Spleen (tissue), 11 donors: ENCODE measurements around the gene AGPAT4. TPM values are rescaled to one million over a fixed set of nuclear protein-coding genes. Genes with fewer than 3 reads are reported as not detected.
A peak's percentile ranks its signal among the peaks of the same experiment; 100 is the strongest.

ENCODE experiments used
- DNase-seq: peaks from one replicate; pipeline ENCODE4 v3.0.0-alpha.2; 2020
- H3K27ac ChIP-seq, 8 donors: fragments of 200-600 bp; sonication (generic) in 7 of 8; 1 replicate in 4 of 8; 2 replicates in 4 of 8; pipeline versions ENCODE4 v1.5.0 to v1.8.0; 2016 to 2021; ENCODE audit warnings: inconsistent platforms in 4 of 8, mild to moderate bottlenecking in 4 of 8, moderate library complexity in 1 of 8
- H3K27me3 ChIP-seq, 7 donors: fragments of 200-600 bp; sonication (generic) in 6 of 7; replicated peaks in 1 of 7; 1 replicate in 4 of 7; 2 replicates in 3 of 7; pipeline versions ENCODE4 v1.5.0 to v1.8.0; 2016 to 2021; ENCODE audit warnings: inconsistent platforms in 3 of 7, mild to moderate bottlenecking in 1 of 7
- H3K36me3 ChIP-seq, 6 donors: fragments of 200-600 bp; sonication (generic) in 5 of 6; 1 replicate in 4 of 6; 2 replicates in 2 of 6; pipeline versions ENCODE4 v1.5.0 to v1.8.0; 2016 to 2021; ENCODE audit warnings: inconsistent platforms in 2 of 6
- H3K4me1 ChIP-seq, 6 donors: fragments of 200-600 bp; sonication (generic) in 5 of 6; 1 replicate in 3 of 6; 2 replicates in 3 of 6; pipeline versions ENCODE4 v1.5.0 to v1.8.0; 2016 to 2021; ENCODE audit warnings: inconsistent platforms in 3 of 6
- H3K4me3 ChIP-seq, 8 donors: fragments of 200-600 bp; sonication (generic) in 7 of 8; 1 replicate in 4 of 8; 2 replicates in 4 of 8; pipeline versions ENCODE4 v1.5.0 to v1.8.0; 2016 to 2021; ENCODE audit warnings: inconsistent platforms in 4 of 8, mild to moderate bottlenecking in 4 of 8, moderate library complexity in 2 of 8
- H3K9me3 ChIP-seq, 8 donors: fragments of 200-600 bp; sonication (generic) in 7 of 8; 1 replicate in 4 of 8; 2 replicates in 4 of 8; pipeline versions ENCODE4 v1.5.0 to v1.8.0; 2016 to 2021; ENCODE audit warnings: inconsistent platforms in 4 of 8
- CTCF ChIP-seq, 11 experiments: fragments of 200-600 bp in 7 of 11; fragments of 450-650 bp in 4 of 11; sonication (generic) in 4 of 11; IDR thresholded peaks in 8 of 11; conservative IDR thresholded peaks in 3 of 11; 1 replicate in 7 of 11; 2 replicates in 4 of 11; pipeline versions ENCODE4 v1.4.0 to v1.8.0; 2016 to 2021; ENCODE audit warnings: antibody characterized with exemption in 11 of 11, inconsistent platforms in 4 of 11, mild to moderate bottlenecking in 1 of 11
- POLR2A ChIP-seq, 3 donors: fragments of 450-650 bp; IDR thresholded peaks; one replicate each; pipeline ENCODE4 v1.5.1; 2017; ENCODE audit warnings: antibody characterized with exemption in 3 of 3, mild to moderate bottlenecking in 1 of 3
- POLR2AphosphoS5 ChIP-seq, 3 donors: sonication (generic); formaldehyde crosslinking; IDR thresholded peaks; one replicate each; pipeline ENCODE4 v1.5.1; 2017; ENCODE audit warnings: antibody characterized with exemption in 3 of 3
- WGBS, 5 donors: extraction: QIAGEN DNeasy Blood & Tissue Kit in 3 of 5; methylation state at CpG; one replicate each; pipeline versions ENCODE4 v1.1.5 to v1.1.7; 2013 to 2018; 5-methylcytosine and 5-hydroxymethylcytosine counted together
- intact Hi-C: fragments of 100-400 bp; cut with DNase I; formaldehyde crosslinking; loops from one replicate; pipeline ENCODE4 v1.15.0; 2023; ENCODE audit warnings: low total_unique reads
- polyA plus RNA-seq, 3 donors: library from polyadenylated mRNA; stranded (reverse); fragments of 200-250 nt; gene quantifications; one replicate each; pipeline ENCODE4 v1.2.1, GENCODE V29; 2013
- total RNA-seq, 7 donors: library from RNA; depleted of rRNA in 3 of 7; stranded (reverse); fragments of >200 nt in 3 of 7; fragmentation: NEBNext Ultra II Directional in 4 of 7; extraction: Animal tissue kit (Norgen Biotek cat#: 25700) in 4 of 7; gene quantifications; one replicate each; pipeline versions ENCODE4 v1.1.0 to v1.2.1, GENCODE V29; 2016 to 2021
- donor health status: healthy with polysubstance abuse.
- donor health status: DM: no; HTN: no; CAD: no; lungs with moderate emphysema.
- donor health status: DM: no; HTN: no; CAD: no.
- donor health status: Bipolar disorder and iron deficiency.
- donor health status: healthy.
- donor health status: DM: no; HTN: no; CAD: no.
- donor health status: DM: yes; HTN: yes; CAD: no.

AGPAT4 gene
- total and polyA plus RNA-seq, 10 donors, result 0.80 to 16.8 (median 8.4) TPM

DNA sequence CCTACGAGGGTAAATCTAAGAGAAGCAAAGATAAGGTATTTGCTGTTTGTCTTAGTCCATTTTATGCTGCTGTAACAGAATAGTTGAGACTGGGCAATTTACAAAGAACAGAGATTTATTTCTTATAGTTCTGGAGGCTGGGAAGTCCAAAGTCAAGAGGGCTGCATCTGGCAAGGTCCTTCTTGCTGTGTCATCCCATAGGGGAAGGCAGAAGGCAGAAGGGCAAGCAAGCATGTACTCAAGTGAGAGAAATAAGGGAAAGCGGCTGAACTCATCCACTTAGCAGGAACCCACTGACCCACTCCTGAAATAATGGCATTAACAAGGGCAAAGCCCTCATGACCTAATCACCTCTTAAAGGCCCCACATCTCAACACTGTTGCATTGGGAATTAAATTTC is 102.7 kb downstream of the AGPAT4 start:
- TF ChIP-seq POLR2A (IDR thresholded peaks at IDR 0.05) (no peak), CTCF (IDR thresholded peaks at IDR 0.05 in 8 of 11, conservative IDR thresholded peaks at IDR 0.05 in 3 of 11) (no peak), POLR2AphosphoS5 (IDR thresholded peaks at IDR 0.05) (no peak)
- peaks cover 0 to 8% (median 0%) of the 10 kb centered on the region in 8 donors for H3K9me3 ChIP-seq
- intact Hi-C loops, result no loop called here
- peaks cover 0 to 2% (median 0%) of the 10 kb centered on the region in 6 donors for H3K36me3 ChIP-seq
- WGBS, 5 donors, result 89 to 93% (median 91%) methylated on average over 2 of the region's 2 CpGs
- H3K27me3 ChIP-seq, result no peaks in the 10 kb centered on the region
- no peak overlapping the region for H3K4me3 ChIP-seq
- no peak for DNase-seq
- peaks cover 0 to 27% (median 15%) of the 10 kb centered on the region in 6 donors for H3K4me1 ChIP-seq
- H3K27ac ChIP-seq, result no peak overlapping the region

DNA sequence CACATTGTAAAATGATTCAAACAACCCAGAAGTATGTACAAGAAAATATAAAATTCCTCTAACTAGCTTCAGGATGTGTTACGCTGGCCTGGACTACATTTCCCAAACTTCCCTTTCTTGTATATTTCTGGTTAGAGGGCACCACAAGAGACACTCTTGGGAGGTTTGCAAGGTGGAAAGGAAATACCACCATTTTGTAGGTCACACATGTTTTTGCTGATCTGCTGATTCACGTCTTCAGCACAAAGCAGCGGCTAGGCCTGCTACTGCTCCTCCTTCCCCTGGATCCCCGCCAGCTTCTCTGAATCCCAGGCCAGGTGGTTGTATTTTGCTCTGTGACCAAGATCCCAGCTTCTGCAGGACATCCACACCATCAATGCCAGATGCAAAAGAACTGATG is 104.2 kb downstream of the AGPAT4 start:
- 51 to 67% (median 59%) methylated on average over 4 of the region's 4 CpGs for WGBS, 5 donors
- H3K4me1 ChIP-seq, result peaks cover 0 to 27% (median 15%) of the 10 kb centered on the region in 6 donors
- H3K27me3 ChIP-seq, result no peaks in the 10 kb centered on the region
- H3K9me3 ChIP-seq, result peaks cover 0 to 8% (median 0%) of the 10 kb centered on the region in 8 donors
- intact Hi-C loops, result no loop called here
- H3K27ac ChIP-seq, result peak overlapping the region in 1 of 8 donors; percentile 27
- peaks cover 0 to 18% (median 3%) of the 10 kb centered on the region in 6 donors for H3K36me3 ChIP-seq
- DNase-seq, result no peak
- TF ChIP-seq POLR2AphosphoS5 (IDR thresholded peaks at IDR 0.05) (no peak), POLR2A (IDR thresholded peaks at IDR 0.05) (no peak), CTCF (IDR thresholded peaks at IDR 0.05 in 8 of 11, conservative IDR thresholded peaks at IDR 0.05 in 3 of 11) (no peak)
- no peak overlapping the region for H3K4me3 ChIP-seq

- H3K4me1 ChIP-seq, result peaks cover 0 to 27% (median 15%) of the 10 kb centered on the region in 6 donors
- H3K27me3 ChIP-seq, result no peaks in the 10 kb centered on the region
- peaks cover 0 to 8% (median 0%) of the 10 kb centered on the region in 8 donors for H3K9me3 ChIP-seq
- intact Hi-C loops, result no loop called here
- no peak overlapping the region for H3K4me3 ChIP-seq
- H3K27ac ChIP-seq, result no peak overlapping the region
- H3K36me3 ChIP-seq, result peaks cover 0 to 24% (median 3%) of the 10 kb centered on the region in 6 donors
- no peak for DNase-seq
- 85 to 96% (median 88%) methylated on average over 2 of the region's 2 CpGs for WGBS, 5 donors
- no peak for TF ChIP-seq CTCF (IDR thresholded peaks at IDR 0.05 in 8 of 11, conservative IDR thresholded peaks at IDR 0.05 in 3 of 11)
- TF ChIP-seq POLR2AphosphoS5 (IDR thresholded peaks at IDR 0.05), result no peak
- no peak for TF ChIP-seq POLR2A (IDR thresholded peaks at IDR 0.05)
These were observed 104.8 kb downstream of the AGPAT4 start for GRCh38 chr6:161169035-161169434.

- WGBS, 5 donors, result 83 to 88% (median 86%) methylated on average over 14 of the region's 14 CpGs
- peaks cover 0 to 27% (median 15%) of the 10 kb centered on the region in 6 donors for H3K4me1 ChIP-seq
- H3K9me3 ChIP-seq, result peaks cover 0 to 7% (median 0%) of the 10 kb centered on the region in 8 donors
- H3K27me3 ChIP-seq, result no peaks in the 10 kb centered on the region
- no peak overlapping the region for H3K27ac ChIP-seq
- H3K4me3 ChIP-seq, result no peak overlapping the region
- no peak for DNase-seq
- H3K36me3 ChIP-seq, result peaks cover 0 to 31% (median 3%) of the 10 kb centered on the region in 6 donors
- TF ChIP-seq CTCF (IDR thresholded peaks at IDR 0.05 in 8 of 11, conservative IDR thresholded peaks at IDR 0.05 in 3 of 11) (no peak), POLR2A (IDR thresholded peaks at IDR 0.05) (no peak), POLR2AphosphoS5 (IDR thresholded peaks at IDR 0.05) (no peak)
- intact Hi-C loops, result no loop called here
These were observed 105.5 kb downstream of the AGPAT4 start for GRCh38 chr6:161168281-161168891.
